ENCODE measurements around the gene PPA2. TPM values are rescaled to one million over a fixed set of nuclear protein-coding genes. Genes with fewer than 3 reads are reported as not detected.

Gene PPA2
- total RNA-seq, 1 donor from 2014 or later, result 83.7 TPM

DNA sequence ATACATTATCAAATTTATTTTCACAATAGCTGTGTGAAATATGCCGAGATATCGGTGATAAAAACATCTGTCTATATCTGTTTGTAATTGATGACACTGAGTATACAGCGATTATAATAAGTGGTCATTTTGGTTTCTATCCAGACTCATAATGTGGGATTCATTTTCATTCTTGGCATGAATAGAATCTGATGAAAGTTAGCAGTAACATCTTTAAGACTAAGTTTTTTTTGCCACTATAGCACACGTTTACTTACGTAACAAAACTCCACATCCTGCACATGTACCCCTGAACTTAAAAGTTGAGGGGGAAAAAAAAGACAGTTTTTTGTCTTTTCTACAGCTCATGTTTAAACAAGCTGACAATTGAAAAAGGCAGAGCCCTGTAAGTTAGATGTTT lies 86.4 kb downstream of the PPA2 start:
- no peak overlapping the region for H3K4me3 ChIP-seq
- TF ChIP-seq, protein P1, sequence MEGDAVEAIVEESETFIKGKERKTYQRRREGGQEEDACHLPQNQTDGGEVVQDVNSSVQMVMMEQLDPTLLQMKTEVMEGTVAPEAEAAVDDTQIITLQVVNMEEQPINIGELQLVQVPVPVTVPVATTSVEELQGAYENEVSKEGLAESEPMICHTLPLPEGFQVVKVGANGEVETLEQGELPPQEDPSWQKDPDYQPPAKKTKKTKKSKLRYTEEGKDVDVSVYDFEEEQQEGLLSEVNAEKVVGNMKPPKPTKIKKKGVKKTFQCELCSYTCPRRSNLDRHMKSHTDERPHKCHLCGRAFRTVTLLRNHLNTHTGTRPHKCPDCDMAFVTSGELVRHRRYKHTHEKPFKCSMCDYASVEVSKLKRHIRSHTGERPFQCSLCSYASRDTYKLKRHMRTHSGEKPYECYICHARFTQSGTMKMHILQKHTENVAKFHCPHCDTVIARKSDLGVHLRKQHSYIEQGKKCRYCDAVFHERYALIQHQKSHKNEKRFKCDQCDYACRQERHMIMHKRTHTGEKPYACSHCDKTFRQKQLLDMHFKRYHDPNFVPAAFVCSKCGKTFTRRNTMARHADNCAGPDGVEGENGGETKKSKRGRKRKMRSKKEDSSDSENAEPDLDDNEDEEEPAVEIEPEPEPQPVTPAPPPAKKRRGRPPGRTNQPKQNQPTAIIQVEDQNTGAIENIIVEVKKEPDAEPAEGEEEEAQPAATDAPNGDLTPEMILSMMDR (IDR thresholded peaks at IDR 0.05; ENCODE audit: borderline replicate concordance), result no peak
- DNase-seq, result no peak
- H3K4me1 ChIP-seq, result no peaks in the 10 kb centered on the region
- no peak overlapping the region for H3K27ac ChIP-seq (replicated peaks)
- no peaks in the 10 kb centered on the region for H3K27me3 ChIP-seq (ENCODE audit: low read depth)
- intact Hi-C loops (cut with micrococcal nuclease), result no loop called here
- no peaks in the 10 kb centered on the region for H3K9me3 ChIP-seq (replicated peaks)
- peaks cover 22% of the 10 kb centered on the region for H3K36me3 ChIP-seq

DNA sequence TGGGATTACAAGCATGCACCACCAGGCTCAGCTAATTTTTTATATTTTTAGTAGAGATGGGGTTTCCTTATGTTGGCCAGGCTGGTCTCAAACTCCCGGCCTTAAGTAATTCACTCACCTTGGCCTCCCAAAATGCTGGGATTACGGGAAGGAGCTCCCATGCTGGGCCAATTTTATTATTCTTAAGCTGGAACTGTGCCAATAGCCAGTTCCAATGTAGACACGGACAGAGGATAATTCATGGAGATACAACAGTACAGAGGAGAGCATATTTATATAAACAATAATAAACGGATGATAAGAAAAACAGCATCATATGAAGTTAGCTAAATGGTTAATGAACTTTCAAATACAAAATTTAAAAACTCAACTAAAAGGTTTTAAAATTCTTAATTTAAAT lies 87.8 kb downstream of the PPA2 start:
- H3K9me3 ChIP-seq (replicated peaks), result no peaks in the 10 kb centered on the region
- no peaks in the 10 kb centered on the region for H3K4me1 ChIP-seq
- intact Hi-C loops (cut with micrococcal nuclease), result no loop called here
- no peak for DNase-seq
- peak overlapping the region; percentile 28 for H3K27ac ChIP-seq (replicated peaks)
- H3K27me3 ChIP-seq (ENCODE audit: low read depth), result no peaks in the 10 kb centered on the region
- no peak overlapping the region for H3K4me3 ChIP-seq
- TF ChIP-seq, protein P1 (IDR thresholded peaks at IDR 0.05; ENCODE audit: borderline replicate concordance), result no peak
- H3K36me3 ChIP-seq, result peaks cover 21% of the 10 kb centered on the region

DNA sequence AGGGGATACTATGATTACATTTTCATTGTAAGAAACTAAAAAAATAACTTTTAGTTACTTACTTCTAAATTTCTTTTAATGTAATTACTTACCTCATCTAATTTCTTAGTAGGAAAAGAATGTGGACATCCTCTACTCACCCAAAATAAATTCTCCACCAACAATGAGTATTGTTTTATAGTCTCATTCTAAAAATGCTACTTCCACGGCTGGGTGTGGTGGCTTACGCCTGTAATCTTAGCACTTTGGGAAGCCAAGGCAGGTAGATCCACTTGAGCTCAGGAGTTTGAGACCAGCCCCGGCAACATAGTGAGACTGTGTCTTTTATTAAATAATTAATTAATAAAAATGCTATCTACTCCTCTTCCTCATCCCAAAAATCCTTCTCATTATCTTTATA lies 99.8 kb downstream of the PPA2 start:
- intact Hi-C loops (cut with micrococcal nuclease), result no loop called here
- TF ChIP-seq, protein P1 (IDR thresholded peaks at IDR 0.05; ENCODE audit: borderline replicate concordance), result no peak
- no peak overlapping the region for H3K4me3 ChIP-seq
- H3K27me3 ChIP-seq (ENCODE audit: low read depth), result no peaks in the 10 kb centered on the region
- no peak for DNase-seq
- peaks cover 10% of the 10 kb centered on the region for H3K36me3 ChIP-seq
- no peaks in the 10 kb centered on the region for H3K9me3 ChIP-seq (replicated peaks)
- peaks cover 23% of the 10 kb centered on the region for H3K4me1 ChIP-seq
- H3K27ac ChIP-seq (replicated peaks), result peak overlapping the region; percentile 61

DNA sequence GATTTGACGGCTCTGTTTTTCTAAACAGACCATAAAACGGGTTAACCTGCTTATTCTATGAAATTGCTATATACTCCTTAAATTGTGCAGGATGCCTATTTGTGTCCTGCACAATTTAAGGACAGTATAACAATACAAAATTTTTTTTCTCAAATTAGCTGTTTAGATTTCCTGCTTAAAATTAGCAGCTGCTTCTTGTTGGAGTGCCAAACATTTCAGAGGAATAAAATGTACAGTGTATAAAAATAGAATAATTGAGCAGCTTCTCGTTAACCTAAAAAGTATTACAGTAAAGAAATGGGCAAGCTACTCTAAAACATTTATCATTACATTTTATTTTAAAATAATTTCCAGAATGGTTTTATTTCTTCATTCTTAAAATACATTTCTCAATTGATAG lies 100.5 kb downstream of the PPA2 start:
- intact Hi-C loops (cut with micrococcal nuclease), result no loop called here

DNA sequence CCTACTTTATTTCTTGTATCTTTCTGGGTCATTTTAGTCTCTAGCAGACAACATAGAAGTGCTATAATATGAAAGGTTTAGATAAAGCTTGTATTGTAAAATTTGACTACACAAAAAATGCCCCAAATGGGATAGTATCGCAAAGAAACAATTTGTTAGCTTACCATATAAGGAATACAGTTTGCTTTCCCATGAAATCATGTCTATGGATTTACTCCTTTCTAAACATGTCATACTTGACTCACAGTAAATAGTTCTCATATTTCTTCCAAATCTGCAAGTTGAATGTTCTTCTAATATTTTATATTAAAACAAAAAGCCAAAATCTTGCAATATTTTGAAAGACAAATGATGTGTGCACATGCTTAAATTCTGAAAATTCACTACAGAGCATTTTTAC lies 103.9 kb downstream of the PPA2 start:
- Histone ChIP-seq H3K9me3 (replicated peaks) (no peaks in the 10 kb centered on the region), H3K27me3 (ENCODE audit: low read depth) (no peaks in the 10 kb centered on the region), H3K4me1 (peaks cover 23% of the 10 kb centered on the region), H3K27ac (replicated peaks) (no peak overlapping the region), H3K36me3 (peaks cover 31% of the 10 kb centered on the region), H3K4me3 (no peak overlapping the region)
- intact Hi-C loops (cut with micrococcal nuclease), result no loop called here
- TF ChIP-seq, protein P1 (IDR thresholded peaks at IDR 0.05; ENCODE audit: borderline replicate concordance), result no peak
- DNase-seq, result no peak

More for the DNA sequence above, 100.5 kb downstream of the PPA2 start:
- no peaks in the 10 kb centered on the region for H3K9me3 ChIP-seq (replicated peaks)
- no peak for DNase-seq
- H3K27ac ChIP-seq (replicated peaks), result peak overlapping the region; percentile 61
- peaks cover 16% of the 10 kb centered on the region for H3K36me3 ChIP-seq
- no peak overlapping the region for H3K4me3 ChIP-seq
- TF ChIP-seq, protein P1 (IDR thresholded peaks at IDR 0.05; ENCODE audit: borderline replicate concordance), result no peak
- H3K4me1 ChIP-seq, result peaks cover 23% of the 10 kb centered on the region
- H3K27me3 ChIP-seq (ENCODE audit: low read depth), result no peaks in the 10 kb centered on the region

DNA sequence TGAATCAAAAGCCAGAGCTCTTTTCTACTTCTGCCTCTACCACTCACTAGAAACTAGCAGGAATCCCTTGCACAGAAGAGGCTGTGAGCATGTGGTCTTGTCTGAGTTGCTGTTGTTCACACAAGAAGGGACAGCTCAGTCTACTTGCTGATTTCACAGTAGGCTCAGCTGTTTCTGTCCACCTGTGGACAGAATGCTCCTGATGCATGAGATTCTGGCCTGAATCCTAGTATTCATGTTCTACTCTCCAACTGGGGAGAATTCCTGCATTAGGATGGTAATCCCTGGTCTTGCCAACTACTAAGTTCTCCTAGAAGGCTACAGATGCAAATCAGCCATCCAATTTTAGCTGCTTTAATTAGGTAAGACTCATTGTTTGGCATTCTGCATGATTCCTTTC lies 112.8 kb downstream of the PPA2 start:
- Histone ChIP-seq H3K27me3 (ENCODE audit: low read depth) (no peaks in the 10 kb centered on the region), H3K4me1 (peaks cover 20% of the 10 kb centered on the region), H3K9me3 (replicated peaks) (no peaks in the 10 kb centered on the region), H3K27ac (replicated peaks) (no peak overlapping the region), H3K36me3 (peaks cover 9% of the 10 kb centered on the region), H3K4me3 (no peak overlapping the region)
- TF ChIP-seq, protein P1 (IDR thresholded peaks at IDR 0.05; ENCODE audit: borderline replicate concordance), result no peak
- intact Hi-C loops (cut with micrococcal nuclease), result no loop called here
- no peak for DNase-seq
